Activated B cell treated with CpG ODN at 0.5 μM for 24 hours (primary cell): ENCODE data around the gene MTURN. TPM values are rescaled to one million over a fixed set of nuclear protein-coding genes. Genes with fewer than 3 reads are reported as not detected.
A peak's percentile ranks its signal among the peaks of the same experiment; 100 is the strongest.
"Not testable (repeated sequence)": the region's sequence is repeated elsewhere in the genome, so short reads cannot be mapped to it uniquely, and the experiment has no call there.

Experiments
- ATAC-seq: fragments of 200-7000 bp; cut with Tn5 transposase; one replicate; pipeline ENCODE4 v1.10.0; 2021; ENCODE audit warnings: low read depth, mild to moderate bottlenecking, moderate library complexity
- CTCF ChIA-PET: fragments of 350-600 bp; sonication (Branson Sonifier 250); formaldehyde crosslinking; loops from one replicate; lab custom pipeline; 2021; ENCODE audit warnings: antibody characterized with exemption; lab: Charles Lee
- POLR2A ChIA-PET: fragments of 350-600 bp; sonication (Branson Sonifier 250); formaldehyde crosslinking; loops from one replicate; lab custom pipeline; 2021; ENCODE audit warnings: antibody characterized with exemption; lab: Charles Lee
- DNase-seq: peaks from one replicate; pipeline ENCODE4 v3.0.0; 2022
- H3K27ac Mint-ChIP-seq: one replicate; pipeline ENCODE4 v1.8.0; 2020; ENCODE audit warnings: mixed read lengths
- H3K27me3 Mint-ChIP-seq: one replicate; pipeline ENCODE4 v1.8.0; 2021; ENCODE audit warnings: mixed read lengths
- H3K36me3 Mint-ChIP-seq: one replicate; pipeline ENCODE4 v1.8.0; 2021; ENCODE audit warnings: low read depth, mixed read lengths
- H3K4me1 Mint-ChIP-seq: one replicate; pipeline ENCODE4 v1.8.0; 2021; ENCODE audit warnings: mixed read lengths
- H3K4me3 Mint-ChIP-seq: one replicate; pipeline ENCODE4 v1.8.0; 2020; ENCODE audit warnings: mild to moderate bottlenecking, mixed read lengths
- H3K9me3 Mint-ChIP-seq: one replicate; pipeline ENCODE4 v1.8.0; 2020; ENCODE audit warnings: mixed read lengths
- CTCF ChIP-seq: fragments of 200-600 bp; IDR thresholded peaks from one replicate; pipeline ENCODE4 v1.8.0; 2022; ENCODE audit warnings: antibody characterized with exemption, mild to moderate bottlenecking
- intact Hi-C: fragments of 100-400 bp; cut with micrococcal nuclease; formaldehyde crosslinking; loops from one replicate; pipeline ENCODE4 v1.15.1; 2024
- total RNA-seq: library from RNA; stranded (reverse); gene quantifications from 2 replicates; pipeline ENCODE4 v1.2.3, GENCODE V29; 2022

Gene MTURN
- total RNA-seq, 1 donor from 2014 or later = 4.6 TPM

GRCh38 chr7:30185496-30185895 is 50.7 kb downstream of the MTURN start:
- intact Hi-C loops = no loop called here
- peaks cover 26% of the 10 kb centered on the region for H3K4me1 Mint-ChIP-seq
- no peak for ATAC-seq

GRCh38 chr7:30186725-30187124 is 51.9 kb downstream of the MTURN start:
- ChIA-PET CTCF (no interaction called here), POLR2A (no interaction called here)
- H3K9me3 Mint-ChIP-seq = peaks cover 18% of the 10 kb centered on the region
- H3K4me1 Mint-ChIP-seq = peaks cover 26% of the 10 kb centered on the region
- no peak overlapping the region for H3K27ac Mint-ChIP-seq
- intact Hi-C loops = no loop called here
- H3K36me3 Mint-ChIP-seq = peaks cover 13% of the 10 kb centered on the region
- no peaks in the 10 kb centered on the region for H3K27me3 Mint-ChIP-seq
- no peak for TF ChIP-seq CTCF
- DNase-seq (no peak), ATAC-seq (no peak)
- no peak overlapping the region for H3K4me3 Mint-ChIP-seq

More at GRCh38 chr7:30185496-30185895, 50.7 kb downstream of the MTURN start:
- Mint-ChIP-seq H3K4me3 (no peak overlapping the region), H3K27ac (no peak overlapping the region), H3K36me3 (peaks cover 13% of the 10 kb centered on the region), H3K27me3 (no peaks in the 10 kb centered on the region), H3K9me3 (peaks cover 18% of the 10 kb centered on the region)
- ChIA-PET POLR2A (no interaction called here), CTCF (no interaction called here)
- no peak for TF ChIP-seq CTCF
- DNase-seq = no peak

- ChIA-PET POLR2A (no interaction called here), CTCF (no interaction called here)
- Mint-ChIP-seq H3K27ac (no peak overlapping the region), H3K4me1 (peaks cover 29% of the 10 kb centered on the region), H3K27me3 (no peaks in the 10 kb centered on the region), H3K4me3 (no peak overlapping the region), H3K36me3 (peaks cover 13% of the 10 kb centered on the region), H3K9me3 (peaks cover 18% of the 10 kb centered on the region)
- ATAC-seq (no peak), DNase-seq (no peak)
- no peak for TF ChIP-seq CTCF
- intact Hi-C loops = no loop called here
These were observed 52.7 kb downstream of the MTURN start for GRCh38 chr7:30187513-30187912.

- DNase-seq, H3K27ac Mint-ChIP-seq, CTCF ChIA-PET, H3K27me3 Mint-ChIP-seq, H3K4me3 Mint-ChIP-seq, POLR2A ChIA-PET, intact Hi-C loops: not testable (repeated sequence)
- ATAC-seq = peak; percentile 34
- H3K4me1 Mint-ChIP-seq = peaks cover 35% of the 10 kb centered on the region
- peaks cover 13% of the 10 kb centered on the region for H3K36me3 Mint-ChIP-seq
- H3K9me3 Mint-ChIP-seq = peaks cover 18% of the 10 kb centered on the region
These were observed 53.6 kb downstream of the MTURN start for GRCh38 chr7:30188381-30188780.

GRCh38 chr7:30188811-30189210 is 54.0 kb downstream of the MTURN start:
- no peak for DNase-seq
- intact Hi-C loops = no loop called here
- ChIA-PET CTCF (no interaction called here), POLR2A (no interaction called here)
- Mint-ChIP-seq H3K4me1 (peaks cover 37% of the 10 kb centered on the region), H3K27ac (no peak overlapping the region), H3K4me3 (no peak overlapping the region), H3K9me3 (peaks cover 18% of the 10 kb centered on the region), H3K36me3 (peaks cover 13% of the 10 kb centered on the region), H3K27me3 (no peaks in the 10 kb centered on the region)
- ATAC-seq = no peak
- TF ChIP-seq CTCF = no peak

GRCh38 chr7:30191809-30192208 is 57.0 kb downstream of the MTURN start:
- CTCF ChIA-PET = no interaction called here
- no peaks in the 10 kb centered on the region for H3K27me3 Mint-ChIP-seq

More at GRCh38 chr7:30191809-30192208, 57.0 kb downstream of the MTURN start:
- peaks cover 24% of the 10 kb centered on the region for H3K4me1 Mint-ChIP-seq
- H3K27ac Mint-ChIP-seq = no peak overlapping the region
- no peak for ATAC-seq
- no peak for DNase-seq
- TF ChIP-seq CTCF = no peak
- intact Hi-C loops = no loop called here
- H3K9me3 Mint-ChIP-seq = peaks cover 19% of the 10 kb centered on the region
- POLR2A ChIA-PET = no interaction called here
- H3K4me3 Mint-ChIP-seq = no peak overlapping the region
- H3K36me3 Mint-ChIP-seq = peaks cover 8% of the 10 kb centered on the region
